ENCODE results near the gene ASTN2.
"Not testable (repeated sequence)": the region's sequence is repeated elsewhere in the genome, so short reads cannot be mapped to it uniquely, and the experiment has no call there.

The ASTN2 gene

DNA sequence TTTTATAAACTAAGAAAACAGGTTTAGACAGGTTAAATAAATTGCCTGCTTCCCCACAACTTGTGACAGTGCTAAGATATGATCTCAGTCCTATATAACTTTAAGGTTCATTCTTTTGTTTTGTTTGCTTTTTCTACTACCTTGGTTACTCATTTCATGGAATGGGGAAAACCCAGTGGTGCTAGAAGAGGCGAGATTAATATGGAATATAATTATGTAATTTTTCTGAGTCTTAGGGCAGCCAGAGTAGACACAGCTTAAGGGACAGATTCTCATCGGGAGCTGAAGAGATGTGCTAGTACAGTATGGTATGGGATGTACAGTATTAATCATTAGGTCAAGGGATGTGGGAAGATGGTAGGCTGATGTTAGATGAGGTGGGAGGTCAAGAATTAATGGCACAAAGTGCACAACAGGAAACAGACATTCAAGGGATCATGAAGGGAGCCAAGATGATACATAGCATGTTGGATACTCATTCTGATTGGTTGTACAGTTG, 721.6 kb downstream of the ASTN2 start:
- peaks cover 6% of the 10 kb centered on the region for H3K36me3 ChIP-seq (ENCODE audit: control insufficient read depth, insufficient read depth, low read length)
- no peak overlapping the region for H3K9ac ChIP-seq (ENCODE audit: low read length)
- H3K4me3 ChIP-seq (ENCODE audit: low read length): no peak overlapping the region
- H3K27me3 ChIP-seq (ENCODE audit: control insufficient read depth, insufficient read depth, low read length): no peaks in the 10 kb centered on the region
- H3K4me1 ChIP-seq (ENCODE audit: control insufficient read depth, insufficient read depth, low read length): peaks cover 3% of the 10 kb centered on the region
- H3K27ac ChIP-seq (ENCODE audit: low read depth, low read length): no peak overlapping the region

DNA sequence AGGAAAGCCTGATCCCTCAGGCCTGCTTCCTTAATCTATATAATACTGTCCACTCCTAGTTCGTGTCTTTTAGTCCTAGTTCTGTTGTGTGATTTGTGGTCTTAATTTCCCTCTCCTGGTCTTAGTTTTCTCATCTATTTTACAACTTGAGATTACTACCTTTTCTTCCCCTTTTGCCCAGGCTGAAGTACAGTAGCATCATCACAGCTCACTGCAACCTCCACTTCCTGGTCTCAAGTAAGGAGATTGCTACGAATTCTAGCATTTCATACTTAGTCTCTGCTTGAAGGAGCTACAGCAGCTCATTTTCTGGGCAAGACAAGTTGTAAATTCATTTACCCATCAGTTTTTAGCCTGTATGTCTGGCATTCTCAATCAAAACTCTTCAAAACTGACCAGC, 722.2 kb downstream of the ASTN2 start:
- Histone ChIP-seq H3K27ac (ENCODE audit: low read depth, low read length) (no peak overlapping the region), H3K4me1 (ENCODE audit: control insufficient read depth, insufficient read depth, low read length) (peaks cover 3% of the 10 kb centered on the region), H3K4me3 (ENCODE audit: low read length) (no peak overlapping the region), H3K27me3 (ENCODE audit: control insufficient read depth, insufficient read depth, low read length) (no peaks in the 10 kb centered on the region), H3K36me3 (ENCODE audit: control insufficient read depth, insufficient read depth, low read length) (peaks cover under 1% of the 10 kb centered on the region), H3K9ac (ENCODE audit: low read length) (no peak overlapping the region)

- Histone ChIP-seq H3K4me3 (ENCODE audit: low read length) (no peak overlapping the region), H3K36me3 (ENCODE audit: control insufficient read depth, insufficient read depth, low read length) (no peaks in the 10 kb centered on the region), H3K27ac (ENCODE audit: low read depth, low read length) (no peak overlapping the region), H3K9ac (ENCODE audit: low read length) (no peak overlapping the region), H3K27me3 (ENCODE audit: control insufficient read depth, insufficient read depth, low read length) (no peaks in the 10 kb centered on the region), H3K4me1 (ENCODE audit: control insufficient read depth, insufficient read depth, low read length) (peaks cover 3% of the 10 kb centered on the region)
Observed at GRCh38 chr9:116691607-116692006, 723.2 kb downstream of the ASTN2 start.

DNA sequence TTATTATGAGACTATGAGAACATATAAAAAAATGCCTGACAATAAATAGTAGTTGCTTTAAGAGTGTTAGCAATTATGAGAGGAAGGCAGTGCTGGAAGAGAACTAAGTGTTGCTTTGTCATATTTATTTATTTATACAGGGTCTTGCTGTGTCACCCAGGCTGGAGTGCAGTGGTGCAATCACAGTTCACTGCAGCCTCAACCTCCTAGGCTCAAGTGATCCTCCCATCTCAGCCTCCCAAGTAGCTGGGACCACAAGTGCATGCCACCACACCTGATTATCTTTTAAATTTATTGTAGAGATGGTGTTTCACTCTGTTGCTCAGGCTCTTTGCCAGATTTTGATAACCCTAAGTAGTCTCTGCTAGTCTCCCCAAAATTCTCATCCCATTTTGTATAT, 724.1 kb downstream of the ASTN2 start:
- not testable (repeated sequence) for H3K27me3 ChIP-seq (ENCODE audit: control insufficient read depth, insufficient read depth, low read length); H3K4me1 ChIP-seq (ENCODE audit: control insufficient read depth, insufficient read depth, low read length); H3K27ac ChIP-seq (ENCODE audit: low read depth, low read length); H3K4me3 ChIP-seq (ENCODE audit: low read length); H3K36me3 ChIP-seq (ENCODE audit: control insufficient read depth, insufficient read depth, low read length); H3K9ac ChIP-seq (ENCODE audit: low read length)

- no peak overlapping the region for H3K27ac ChIP-seq (ENCODE audit: low read depth, low read length)
Observed at GRCh38 chr9:116689486-116690032, 725.3 kb downstream of the ASTN2 start.

DNA sequence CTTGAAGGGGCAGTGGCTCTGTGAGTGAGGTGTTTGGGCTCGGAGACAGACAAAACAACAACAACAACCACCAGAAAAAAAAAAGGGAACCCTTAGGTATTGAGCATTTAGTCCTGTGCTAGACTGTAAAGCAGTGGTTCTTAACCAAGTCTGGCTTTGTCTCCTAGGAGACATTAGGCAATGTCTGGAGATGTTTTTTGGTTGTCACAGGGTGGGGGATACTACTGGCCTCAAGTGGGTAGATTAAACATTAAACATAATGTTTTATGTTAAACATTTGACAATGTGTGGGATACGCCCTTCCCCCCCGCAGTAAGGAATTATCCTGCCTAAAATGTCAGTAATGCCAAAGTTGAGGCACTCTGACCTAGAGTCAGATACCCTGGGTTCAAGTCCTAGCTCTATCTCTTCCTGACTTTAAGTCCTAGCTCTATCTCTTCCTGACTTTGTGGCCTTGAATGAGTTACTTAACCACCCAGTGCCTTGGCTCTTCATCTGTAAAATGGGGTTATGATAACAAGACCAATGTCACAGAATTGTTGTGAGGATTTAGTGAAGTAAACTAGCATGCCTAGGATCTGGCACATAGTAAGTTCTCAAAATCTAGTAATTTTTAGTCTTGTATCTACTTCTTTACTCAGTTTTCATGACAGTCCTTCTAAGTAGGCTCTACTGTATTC, 725.9 kb downstream of the ASTN2 start:
- H3K4me3 ChIP-seq (ENCODE audit: low read length): no peak overlapping the region
- H3K36me3 ChIP-seq (ENCODE audit: control insufficient read depth, insufficient read depth, low read length): no peaks in the 10 kb centered on the region
- H3K9ac ChIP-seq (ENCODE audit: low read length): no peak overlapping the region
- no peak overlapping the region for H3K27ac ChIP-seq (ENCODE audit: low read depth, low read length)
- peaks cover 3% of the 10 kb centered on the region for H3K4me1 ChIP-seq (ENCODE audit: control insufficient read depth, insufficient read depth, low read length)
- H3K27me3 ChIP-seq (ENCODE audit: control insufficient read depth, insufficient read depth, low read length): no peaks in the 10 kb centered on the region

More at GRCh38 chr9:116689486-116690032, 725.3 kb downstream of the ASTN2 start:
- H3K4me3 ChIP-seq (ENCODE audit: low read length): no peak overlapping the region
- H3K9ac ChIP-seq (ENCODE audit: low read length): no peak overlapping the region
- no peaks in the 10 kb centered on the region for H3K27me3 ChIP-seq (ENCODE audit: control insufficient read depth, insufficient read depth, low read length)
- peaks cover 3% of the 10 kb centered on the region for H3K4me1 ChIP-seq (ENCODE audit: control insufficient read depth, insufficient read depth, low read length)
- H3K36me3 ChIP-seq (ENCODE audit: control insufficient read depth, insufficient read depth, low read length): no peaks in the 10 kb centered on the region

GRCh38 chr9:116687754-116688135, 727.1 kb downstream of the ASTN2 start:
- H3K4me3 ChIP-seq (ENCODE audit: low read length): peak overlapping the region; percentile 91
- no peak overlapping the region for H3K27ac ChIP-seq (ENCODE audit: low read depth, low read length)
- H3K36me3 ChIP-seq (ENCODE audit: control insufficient read depth, insufficient read depth, low read length): no peaks in the 10 kb centered on the region
- peak overlapping the region; percentile 80 for H3K9ac ChIP-seq (ENCODE audit: low read length)
- H3K4me1 ChIP-seq (ENCODE audit: control insufficient read depth, insufficient read depth, low read length): peaks cover 3% of the 10 kb centered on the region
- H3K27me3 ChIP-seq (ENCODE audit: control insufficient read depth, insufficient read depth, low read length): no peaks in the 10 kb centered on the region

DNA sequence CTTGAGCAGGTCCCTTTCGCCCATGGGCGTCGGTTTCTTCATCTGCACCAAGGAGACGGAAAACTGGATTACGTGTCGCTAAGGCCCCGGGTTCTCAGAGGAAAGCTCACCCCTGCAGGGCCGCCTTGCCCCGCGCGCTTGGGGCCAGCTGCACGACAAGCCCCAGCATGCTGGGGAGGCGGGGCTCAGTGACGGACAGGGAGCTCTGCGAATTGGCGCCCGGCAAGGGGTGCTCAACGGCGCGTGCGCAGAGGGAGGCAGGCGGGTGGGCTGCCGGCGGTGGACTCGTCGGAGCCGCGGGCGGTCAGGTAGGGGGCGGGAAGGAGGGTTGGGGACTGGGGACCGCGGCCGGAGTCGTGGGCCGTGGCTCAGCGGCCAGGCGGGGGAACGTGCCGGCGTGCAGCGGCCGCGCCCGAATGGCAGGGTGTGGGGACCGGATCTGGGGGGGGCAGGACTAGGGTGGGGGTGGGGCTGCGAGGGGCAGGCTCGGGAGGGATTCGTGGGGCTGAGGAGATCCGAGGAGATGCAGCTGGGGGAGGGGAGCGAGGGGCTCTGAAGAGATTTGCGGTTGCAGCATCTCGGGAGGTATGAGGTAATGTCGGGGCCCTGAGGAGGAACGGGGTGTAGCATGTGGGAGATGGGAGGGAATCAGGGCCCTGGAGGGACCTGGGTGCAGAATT, 727.6 kb downstream of the ASTN2 start, which contains the start of gene TRIM32:
TSS of gene TRIM32 (plus strand) at position 232 of the 680 bp plus-strand sequence. CDS start 10,438 bp downstream, outside the sequence.
- Histone ChIP-seq H3K27ac (ENCODE audit: low read depth, low read length) (peak within 1 kb of the TSS; percentile 70), H3K9ac (ENCODE audit: low read length) (peak within 1 kb of the TSS; percentile 80), H3K4me3 (ENCODE audit: low read length) (peak within 1 kb of the TSS; percentile 91), H3K36me3 (ENCODE audit: control insufficient read depth, insufficient read depth, low read length) (no peaks in the 10 kb centered on the region), H3K4me1 (ENCODE audit: control insufficient read depth, insufficient read depth, low read length) (peaks cover 3% of the 10 kb centered on the region), H3K27me3 (ENCODE audit: control insufficient read depth, insufficient read depth, low read length) (no peaks in the 10 kb centered on the region)

DNA sequence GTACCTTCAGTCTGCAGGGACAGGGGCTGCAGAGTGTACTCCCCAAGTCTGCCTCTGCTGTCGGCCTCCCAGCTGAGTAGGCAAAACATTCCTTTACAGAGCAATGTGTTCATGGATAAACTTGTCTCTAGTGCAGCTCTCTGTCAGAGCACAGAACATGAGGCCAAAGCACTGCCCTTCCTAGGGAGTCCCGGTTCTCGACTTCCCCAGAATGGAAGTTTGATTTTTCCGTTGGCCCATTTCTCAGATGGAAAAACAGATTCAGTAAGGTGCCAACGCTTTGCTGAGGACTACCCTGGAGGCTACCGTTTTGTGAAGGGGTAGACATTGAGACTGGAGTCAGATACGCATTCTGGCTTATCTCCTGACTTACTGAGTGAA, 728.2 kb downstream of the ASTN2 start:
- Histone ChIP-seq H3K4me3 (ENCODE audit: low read length) (peak overlapping the region; percentile 91), H3K27me3 (ENCODE audit: control insufficient read depth, insufficient read depth, low read length) (no peaks in the 10 kb centered on the region), H3K4me1 (ENCODE audit: control insufficient read depth, insufficient read depth, low read length) (peaks cover 3% of the 10 kb centered on the region), H3K9ac (ENCODE audit: low read length) (peak overlapping the region; percentile 3), H3K36me3 (ENCODE audit: control insufficient read depth, insufficient read depth, low read length) (no peaks in the 10 kb centered on the region), H3K27ac (ENCODE audit: low read depth, low read length) (peak overlapping the region; percentile 70)

- Histone ChIP-seq H3K27me3 (ENCODE audit: control insufficient read depth, insufficient read depth, low read length) (no peaks in the 10 kb centered on the region), H3K36me3 (ENCODE audit: control insufficient read depth, insufficient read depth, low read length) (no peaks in the 10 kb centered on the region), H3K9ac (ENCODE audit: low read length) (no peak overlapping the region), H3K4me3 (ENCODE audit: low read length) (peak overlapping the region; percentile 91), H3K4me1 (ENCODE audit: control insufficient read depth, insufficient read depth, low read length) (peaks cover 3% of the 10 kb centered on the region), H3K27ac (ENCODE audit: low read depth, low read length) (no peak overlapping the region)
Observed at GRCh38 chr9:116686135-116686534, 728.7 kb downstream of the ASTN2 start.

GRCh38 chr9:116685166-116685565, 729.7 kb downstream of the ASTN2 start:
- Histone ChIP-seq H3K36me3 (ENCODE audit: control insufficient read depth, insufficient read depth, low read length) (no peaks in the 10 kb centered on the region), H3K4me1 (ENCODE audit: control insufficient read depth, insufficient read depth, low read length) (peaks cover 3% of the 10 kb centered on the region), H3K9ac (ENCODE audit: low read length) (no peak overlapping the region), H3K27ac (ENCODE audit: low read depth, low read length) (no peak overlapping the region), H3K4me3 (ENCODE audit: low read length) (no peak overlapping the region), H3K27me3 (ENCODE audit: control insufficient read depth, insufficient read depth, low read length) (no peaks in the 10 kb centered on the region)

- no peak overlapping the region for H3K9ac ChIP-seq (ENCODE audit: low read length)
- H3K4me3 ChIP-seq (ENCODE audit: low read length): no peak overlapping the region
- H3K36me3 ChIP-seq (ENCODE audit: control insufficient read depth, insufficient read depth, low read length): no peaks in the 10 kb centered on the region
- H3K4me1 ChIP-seq (ENCODE audit: control insufficient read depth, insufficient read depth, low read length): no peaks in the 10 kb centered on the region
- no peak overlapping the region for H3K27ac ChIP-seq (ENCODE audit: low read depth, low read length)
- H3K27me3 ChIP-seq (ENCODE audit: control insufficient read depth, insufficient read depth, low read length): no peaks in the 10 kb centered on the region
Observed at GRCh38 chr9:116683535-116683934, 731.3 kb downstream of the ASTN2 start.
